GM23338 (cell line): Measurements from ENCODE around the gene SELENOF. TPM values are rescaled to one million over a fixed set of nuclear protein-coding genes. Genes with fewer than 3 reads are reported as not detected.

Experiments
- ATAC-seq: fragments of 200-7000 bp; cut with Tn5 transposase; 3 replicates; pipeline ENCODE4 v1.9.1; 2020
- DNase-seq: peaks from one replicate; pipeline ENCODE4 v3.0.0-alpha.2; 2015; ENCODE audit warnings: low spot score
- H2AFZ ChIP-seq: fragments of 200-600 bp; sonication (generic); 2 replicates; pipeline ENCODE4 v1.8.0; 2016; ENCODE audit warnings: antibody characterized with exemption, mild to moderate bottlenecking, moderate library complexity
- H3F3A ChIP-seq: fragments of 200-600 bp; sonication (generic); replicated peaks from 2 replicates; pipeline ENCODE4 v1.8.0; 2017; ENCODE audit warnings: antibody characterized with exemption, mixed run types, low read depth
- H3K27ac ChIP-seq: fragments of 200-600 bp; sonication (generic); 2 replicates; pipeline ENCODE4 v1.6.1; 2016; ENCODE audit warnings: low read depth
- H3K27me3 ChIP-seq: fragments of 200-600 bp; sonication (generic); 2 replicates; pipeline ENCODE4 v1.8.0; 2016; ENCODE audit warnings: mild to moderate bottlenecking, mixed run types, moderate library complexity; ENCODE audit not compliant: insufficient read depth
- H3K36me3 ChIP-seq: fragments of 200-600 bp; sonication (generic); 2 replicates; pipeline ENCODE4 v1.8.0; 2016; ENCODE audit warnings: mild to moderate bottlenecking; ENCODE audit not compliant: insufficient read depth
- H3K4me1 ChIP-seq: fragments of 200-600 bp; sonication (generic); 2 replicates; pipeline ENCODE4 v1.8.0; 2016; ENCODE audit warnings: mild to moderate bottlenecking, moderate library complexity; ENCODE audit not compliant: insufficient read depth
- H3K4me2 ChIP-seq: fragments of 200-600 bp; sonication (generic); 2 replicates; pipeline ENCODE4 v1.7.1; 2017; ENCODE audit warnings: mixed run types
- H3K4me3 ChIP-seq: fragments of 200-600 bp; sonication (generic); 2 replicates; pipeline ENCODE4 v1.6.1; 2016; ENCODE audit warnings: mixed run types
- H3K79me2 ChIP-seq: fragments of 200-600 bp; sonication (generic); replicated peaks from 2 replicates; pipeline ENCODE4 v1.8.0; 2017; ENCODE audit warnings: mild to moderate bottlenecking; ENCODE audit not compliant: insufficient read depth
- H3K9me2 ChIP-seq: fragments of 200-600 bp; sonication (generic); 2 replicates; pipeline ENCODE4 v1.8.0; 2017; ENCODE audit not compliant: insufficient read depth
- H4K20me1 ChIP-seq: fragments of 200-600 bp; sonication (generic); replicated peaks from 2 replicates; pipeline ENCODE4 v1.8.0; 2017; ENCODE audit warnings: mild to moderate bottlenecking; ENCODE audit not compliant: insufficient read depth
- H3K27ac Mint-ChIP-seq: 2 replicates; pipeline ENCODE4 v1.8.0; 2020; ENCODE audit warnings: inconsistent platforms, mild to moderate bottlenecking, moderate library complexity, mixed read lengths
- H3K27me3 Mint-ChIP-seq: 3 replicates; pipeline ENCODE4 v1.8.0; 2022; ENCODE audit warnings: low read depth, mild to moderate bottlenecking, moderate library complexity, mixed read lengths, inconsistent platforms; ENCODE audit not compliant: insufficient read depth, poor library complexity
- H3K36me3 Mint-ChIP-seq: 3 replicates; pipeline ENCODE4 v1.8.0; 2021; ENCODE audit warnings: low read depth, mild to moderate bottlenecking, inconsistent platforms, moderate library complexity, mixed read lengths
- H3K4me1 Mint-ChIP-seq: 3 replicates; pipeline ENCODE4 v1.8.0; 2020; ENCODE audit warnings: mild to moderate bottlenecking, inconsistent platforms, mixed read lengths
- H3K4me3 Mint-ChIP-seq: 3 replicates; pipeline ENCODE4 v1.8.0; 2021; ENCODE audit warnings: moderate library complexity, mild to moderate bottlenecking, inconsistent platforms, mixed read lengths
- H3K9me3 Mint-ChIP-seq: 3 replicates; pipeline ENCODE4 v1.8.0; 2020; ENCODE audit warnings: moderate library complexity, mild to moderate bottlenecking, inconsistent platforms, mixed read lengths
- CREB1 ChIP-seq: fragments of 250-450 bp; sonication (Bioruptor Pico); IDR thresholded peaks from 2 replicates; pipeline ENCODE4 v1.5.0; 2020; ENCODE audit warnings: low read depth, mild to moderate bottlenecking, moderate library complexity
- ZNF114 ChIP-seq: fragments of 250-450 bp; sonication (Bioruptor Pico); IDR thresholded peaks from 2 replicates; pipeline ENCODE4 v1.5.0; 2020; ENCODE audit warnings: mild to moderate bottlenecking, moderate library complexity
- polyA plus RNA-seq: library from polyadenylated mRNA; unstranded; fragments of >200 nt; fragmentation: Nextera tagmentation; extraction: Ambion mirVana; gene quantifications from 2 replicates; pipeline ENCODE4 v1.2.1, GENCODE V29; 2016
- total RNA-seq: library from RNA; depleted of rRNA; stranded (reverse); fragments of >200 nt; shearing (Covaris generic); gene quantifications from 2 replicates; pipeline ENCODE4 v1.2.3, GENCODE V29; 2014
- TF ChIP-seq, protein P1 (sequence below): IDR thresholded peaks from one replicate; pipeline ENCODE4 v1.6.1; 2018; ENCODE audit warnings: antibody characterized with exemption; ENCODE audit not compliant: unreplicated experiment
- TF ChIP-seq, protein P2 (sequence below), 2 experiments: fragments of 200-600 bp in 1 of 2; sonication (generic) in 1 of 2; conservative IDR thresholded peaks; 2 replicates each; pipeline versions ENCODE4 v1.5.1 to v1.6.1; 2016 to 2017; ENCODE audit warnings: antibody characterized with exemption in 2 of 2, low read depth in 2 of 2, mild to moderate bottlenecking in 2 of 2, moderate library complexity in 1 of 2
- TF ChIP-seq, protein P3 (sequence below): IDR thresholded peaks from 2 replicates; pipeline ENCODE4 v1.6.1; 2016; ENCODE audit warnings: antibody characterized with exemption

SELENOF gene
- total and polyA plus RNA-seq, 2 experiments from 2014 or later = 113 to 142 TPM

DNA sequence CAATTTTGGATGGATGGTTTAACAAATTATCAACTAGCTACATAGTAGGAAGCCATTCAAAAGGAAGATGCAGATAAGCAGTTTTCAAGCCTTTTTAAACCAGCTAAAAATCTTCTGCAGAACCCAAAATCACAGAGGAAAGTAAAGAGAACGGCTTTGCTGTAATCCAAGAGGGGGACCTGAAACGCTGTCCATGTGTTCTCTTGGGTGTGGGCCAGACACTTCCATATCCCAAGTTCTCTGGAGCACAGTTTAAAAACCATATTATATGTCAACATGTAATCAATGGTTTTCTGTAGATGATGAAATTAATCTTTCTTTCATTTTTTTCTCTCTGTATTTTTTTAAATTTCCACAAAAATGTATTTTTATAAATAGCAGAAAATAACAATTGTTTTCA is 90.5 kb downstream of the SELENOF start:
- no peak for TF ChIP-seq ZNF114 (CRISPR knock-in tag)
- TF ChIP-seq, protein P1, sequence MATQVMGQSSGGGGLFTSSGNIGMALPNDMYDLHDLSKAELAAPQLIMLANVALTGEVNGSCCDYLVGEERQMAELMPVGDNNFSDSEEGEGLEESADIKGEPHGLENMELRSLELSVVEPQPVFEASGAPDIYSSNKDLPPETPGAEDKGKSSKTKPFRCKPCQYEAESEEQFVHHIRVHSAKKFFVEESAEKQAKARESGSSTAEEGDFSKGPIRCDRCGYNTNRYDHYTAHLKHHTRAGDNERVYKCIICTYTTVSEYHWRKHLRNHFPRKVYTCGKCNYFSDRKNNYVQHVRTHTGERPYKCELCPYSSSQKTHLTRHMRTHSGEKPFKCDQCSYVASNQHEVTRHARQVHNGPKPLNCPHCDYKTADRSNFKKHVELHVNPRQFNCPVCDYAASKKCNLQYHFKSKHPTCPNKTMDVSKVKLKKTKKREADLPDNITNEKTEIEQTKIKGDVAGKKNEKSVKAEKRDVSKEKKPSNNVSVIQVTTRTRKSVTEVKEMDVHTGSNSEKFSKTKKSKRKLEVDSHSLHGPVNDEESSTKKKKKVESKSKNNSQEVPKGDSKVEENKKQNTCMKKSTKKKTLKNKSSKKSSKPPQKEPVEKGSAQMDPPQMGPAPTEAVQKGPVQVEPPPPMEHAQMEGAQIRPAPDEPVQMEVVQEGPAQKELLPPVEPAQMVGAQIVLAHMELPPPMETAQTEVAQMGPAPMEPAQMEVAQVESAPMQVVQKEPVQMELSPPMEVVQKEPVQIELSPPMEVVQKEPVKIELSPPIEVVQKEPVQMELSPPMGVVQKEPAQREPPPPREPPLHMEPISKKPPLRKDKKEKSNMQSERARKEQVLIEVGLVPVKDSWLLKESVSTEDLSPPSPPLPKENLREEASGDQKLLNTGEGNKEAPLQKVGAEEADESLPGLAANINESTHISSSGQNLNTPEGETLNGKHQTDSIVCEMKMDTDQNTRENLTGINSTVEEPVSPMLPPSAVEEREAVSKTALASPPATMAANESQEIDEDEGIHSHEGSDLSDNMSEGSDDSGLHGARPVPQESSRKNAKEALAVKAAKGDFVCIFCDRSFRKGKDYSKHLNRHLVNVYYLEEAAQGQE = no peak
- TF ChIP-seq, protein P2, sequence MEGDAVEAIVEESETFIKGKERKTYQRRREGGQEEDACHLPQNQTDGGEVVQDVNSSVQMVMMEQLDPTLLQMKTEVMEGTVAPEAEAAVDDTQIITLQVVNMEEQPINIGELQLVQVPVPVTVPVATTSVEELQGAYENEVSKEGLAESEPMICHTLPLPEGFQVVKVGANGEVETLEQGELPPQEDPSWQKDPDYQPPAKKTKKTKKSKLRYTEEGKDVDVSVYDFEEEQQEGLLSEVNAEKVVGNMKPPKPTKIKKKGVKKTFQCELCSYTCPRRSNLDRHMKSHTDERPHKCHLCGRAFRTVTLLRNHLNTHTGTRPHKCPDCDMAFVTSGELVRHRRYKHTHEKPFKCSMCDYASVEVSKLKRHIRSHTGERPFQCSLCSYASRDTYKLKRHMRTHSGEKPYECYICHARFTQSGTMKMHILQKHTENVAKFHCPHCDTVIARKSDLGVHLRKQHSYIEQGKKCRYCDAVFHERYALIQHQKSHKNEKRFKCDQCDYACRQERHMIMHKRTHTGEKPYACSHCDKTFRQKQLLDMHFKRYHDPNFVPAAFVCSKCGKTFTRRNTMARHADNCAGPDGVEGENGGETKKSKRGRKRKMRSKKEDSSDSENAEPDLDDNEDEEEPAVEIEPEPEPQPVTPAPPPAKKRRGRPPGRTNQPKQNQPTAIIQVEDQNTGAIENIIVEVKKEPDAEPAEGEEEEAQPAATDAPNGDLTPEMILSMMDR (conservative IDR thresholded peaks at IDR 0.05; ENCODE audit: low read depth in 2 of 2) = no peak
- peaks cover 14% of the 10 kb centered on the region; the same call in 2 of the 3 replicates for H3K4me1 Mint-ChIP-seq

DNA sequence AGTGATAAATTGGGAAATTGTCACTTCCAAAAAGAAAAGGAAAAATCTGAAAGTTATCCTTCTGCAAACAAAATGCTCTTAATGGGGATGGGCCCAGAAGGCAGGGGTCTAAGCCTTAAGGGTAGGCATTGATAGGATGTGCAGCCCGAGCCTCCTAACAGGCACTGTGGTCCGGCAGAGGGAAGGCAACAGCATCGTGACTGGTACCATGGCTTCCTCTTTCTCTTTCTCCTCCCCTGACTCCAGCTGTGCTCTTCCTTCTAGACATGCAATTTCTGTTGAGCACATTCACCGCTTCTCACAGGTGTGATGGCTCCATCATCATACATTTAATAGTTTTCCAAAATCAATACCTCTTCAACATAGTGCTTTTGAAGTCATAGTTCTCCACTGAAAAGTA is 91.5 kb downstream of the SELENOF start:
- Mint-ChIP-seq H3K4me1 (peaks cover 18% of the 10 kb centered on the region; the same call in 2 of the 3 replicates), H3K4me3 (no peak overlapping the region), H3K27me3 (peaks cover 9% of the 10 kb centered on the region), H3K36me3 (peaks cover 8% of the 10 kb centered on the region; the same call in 1 of the 3 replicates), H3K27ac (no peak overlapping the region), H3K9me3 (peaks cover 13% of the 10 kb centered on the region)
- no peak overlapping the region for H3K4me2 ChIP-seq
- ATAC-seq = peak; percentile 43; the same call in 1 of the 3 replicates
- no peaks in the 10 kb centered on the region for H4K20me1 ChIP-seq
- H3K79me2 ChIP-seq = no peaks in the 10 kb centered on the region
- no peak for DNase-seq
- no peaks in the 10 kb centered on the region for H3K27me3 ChIP-seq
- no peaks in the 10 kb centered on the region for H3K9me2 ChIP-seq
- no peaks in the 10 kb centered on the region for H3F3A ChIP-seq
- H2AFZ ChIP-seq = no peak overlapping the region
- TF ChIP-seq, protein P3, sequence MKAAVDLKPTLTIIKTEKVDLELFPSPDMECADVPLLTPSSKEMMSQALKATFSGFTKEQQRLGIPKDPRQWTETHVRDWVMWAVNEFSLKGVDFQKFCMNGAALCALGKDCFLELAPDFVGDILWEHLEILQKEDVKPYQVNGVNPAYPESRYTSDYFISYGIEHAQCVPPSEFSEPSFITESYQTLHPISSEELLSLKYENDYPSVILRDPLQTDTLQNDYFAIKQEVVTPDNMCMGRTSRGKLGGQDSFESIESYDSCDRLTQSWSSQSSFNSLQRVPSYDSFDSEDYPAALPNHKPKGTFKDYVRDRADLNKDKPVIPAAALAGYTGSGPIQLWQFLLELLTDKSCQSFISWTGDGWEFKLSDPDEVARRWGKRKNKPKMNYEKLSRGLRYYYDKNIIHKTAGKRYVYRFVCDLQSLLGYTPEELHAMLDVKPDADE = no peak
- no peak for TF ChIP-seq CREB1 (CRISPR knock-in tag)
- H3K36me3 ChIP-seq = no peaks in the 10 kb centered on the region
- H3K4me3 ChIP-seq = no peak overlapping the region
- peaks cover 7% of the 10 kb centered on the region for H3K4me1 ChIP-seq
- H3K27ac ChIP-seq = no peak overlapping the region

More for the DNA sequence above, 90.5 kb downstream of the SELENOF start:
- Mint-ChIP-seq H3K27me3 (peaks cover 9% of the 10 kb centered on the region), H3K36me3 (peaks cover 6% of the 10 kb centered on the region; the same call in 1 of the 3 replicates), H3K27ac (no peak overlapping the region), H3K4me3 (no peak overlapping the region), H3K9me3 (peaks cover 9% of the 10 kb centered on the region)
- H3K27me3 ChIP-seq = no peaks in the 10 kb centered on the region
- no peak for ATAC-seq
- no peaks in the 10 kb centered on the region for H4K20me1 ChIP-seq
- no peaks in the 10 kb centered on the region for H3K79me2 ChIP-seq
- no peaks in the 10 kb centered on the region for H3K36me3 ChIP-seq
- no peak overlapping the region for H3K27ac ChIP-seq
- no peak for DNase-seq
- H3K9me2 ChIP-seq = no peaks in the 10 kb centered on the region
- no peak overlapping the region for H2AFZ ChIP-seq
- H3K4me3 ChIP-seq = no peak overlapping the region
- no peak overlapping the region for H3K4me2 ChIP-seq
- H3F3A ChIP-seq = no peaks in the 10 kb centered on the region
- no peaks in the 10 kb centered on the region for H3K4me1 ChIP-seq
